ENCODE data around the gene NFASC.
A peak's percentile ranks its signal among the peaks of the same experiment; 100 is the strongest.

NFASC gene

GRCh38 chr1:205004351-205004750 is 133.7 kb downstream of the NFASC start:
- H3K9me3 ChIP-seq (ENCODE audit: control extremely low read depth in 1 of 5, control insufficient read depth in 4 of 5, insufficient read depth in 2 of 5, low read depth in 1 of 5, low read length in 4 of 5), result no peaks in the 10 kb centered on the region
- WGBS (ENCODE audit: insufficient coverage), result 89% methylated on average over 3 of the region's 3 CpGs
- no peak for DNase-seq
- ChIA-PET POLR2A (no interaction called here), CTCF (interaction anchor here (0.9 to 2.5 kb wide), 3 partner anchors 13 to 57 kb away, joined by 3 to 11 read pairs (median 4); no protein-coding TSS in a partner anchor)
- H3K36me3 ChIP-seq (ENCODE audit: control insufficient read depth in 4 of 4, insufficient read depth in 4 of 4, low read length in 3 of 4), result no peaks in the 10 kb centered on the region
- H3K27ac ChIP-seq (ENCODE audit: insufficient read depth in 1 of 2, low read depth in 1 of 2, low read length in 2 of 2, poor library complexity in 1 of 2, severe bottlenecking in 2 of 2), result no peak overlapping the region
- H3K27me3 ChIP-seq (replicated peaks in 2 of 5; ENCODE audit: control insufficient read depth in 4 of 5, insufficient read depth in 5 of 5, low read length in 4 of 5), result no peaks in the 10 kb centered on the region
- H3K4me1 ChIP-seq (ENCODE audit: control extremely low read depth in 1 of 4, control insufficient read depth in 4 of 4, insufficient read depth in 4 of 4, low read length in 3 of 4), result no peaks in the 10 kb centered on the region
- no peak overlapping the region for H3K4me3 ChIP-seq (ENCODE audit: control insufficient read depth in 1 of 7, extremely low read depth in 1 of 7, insufficient read depth in 4 of 7, low read depth in 2 of 7, low read length in 6 of 7)

- Histone ChIP-seq H3K4me3 (ENCODE audit: control insufficient read depth in 1 of 7, extremely low read depth in 1 of 7, insufficient read depth in 4 of 7, low read depth in 2 of 7, low read length in 6 of 7) (no peak overlapping the region), H3K4me1 (ENCODE audit: control extremely low read depth in 1 of 4, control insufficient read depth in 4 of 4, insufficient read depth in 4 of 4, low read length in 3 of 4) (peaks cover 0 to 4% (median 1%) of the 10 kb centered on the region in 4 experiments), H3K36me3 (ENCODE audit: control insufficient read depth in 4 of 4, insufficient read depth in 4 of 4, low read length in 3 of 4) (no peaks in the 10 kb centered on the region), H3K27me3 (replicated peaks in 2 of 5; ENCODE audit: control insufficient read depth in 4 of 5, insufficient read depth in 5 of 5, low read length in 4 of 5) (no peaks in the 10 kb centered on the region), H3K9me3 (ENCODE audit: control extremely low read depth in 1 of 5, control insufficient read depth in 4 of 5, insufficient read depth in 2 of 5, low read depth in 1 of 5, low read length in 4 of 5) (no peaks in the 10 kb centered on the region), H3K27ac (ENCODE audit: insufficient read depth in 1 of 2, low read depth in 1 of 2, low read length in 2 of 2, poor library complexity in 1 of 2, severe bottlenecking in 2 of 2) (no peak overlapping the region)
- POLR2A ChIA-PET, result no interaction called here
- no peak for DNase-seq
- WGBS (ENCODE audit: insufficient coverage), result 88% methylated on average over 8 of the region's 8 CpGs
- CTCF ChIA-PET, result no interaction called here
Measured at GRCh38 chr1:205008896-205009295, 138.2 kb downstream of the NFASC start.

GRCh38 chr1:205009670-205010069 is 139.0 kb downstream of the NFASC start:
- 100% methylated on average over 10 of the region's 12 CpGs for WGBS (ENCODE audit: insufficient coverage)
- Histone ChIP-seq H3K36me3 (ENCODE audit: control insufficient read depth in 4 of 4, insufficient read depth in 4 of 4, low read length in 3 of 4) (no peaks in the 10 kb centered on the region), H3K27me3 (replicated peaks in 2 of 5; ENCODE audit: control insufficient read depth in 4 of 5, insufficient read depth in 5 of 5, low read length in 4 of 5) (no peaks in the 10 kb centered on the region), H3K4me1 (ENCODE audit: control extremely low read depth in 1 of 4, control insufficient read depth in 4 of 4, insufficient read depth in 4 of 4, low read length in 3 of 4) (peaks cover 0 to 12% (median 6%) of the 10 kb centered on the region in 4 experiments), H3K9me3 (ENCODE audit: control extremely low read depth in 1 of 5, control insufficient read depth in 4 of 5, insufficient read depth in 2 of 5, low read depth in 1 of 5, low read length in 4 of 5) (no peaks in the 10 kb centered on the region), H3K4me3 (ENCODE audit: control insufficient read depth in 1 of 7, extremely low read depth in 1 of 7, insufficient read depth in 4 of 7, low read depth in 2 of 7, low read length in 6 of 7) (no peak overlapping the region), H3K27ac (ENCODE audit: insufficient read depth in 1 of 2, low read depth in 1 of 2, low read length in 2 of 2, poor library complexity in 1 of 2, severe bottlenecking in 2 of 2) (no peak overlapping the region)
- ChIA-PET POLR2A (no interaction called here), CTCF (interaction anchor here (1.8 kb wide), 1 partner anchor 51 kb away, joined by 4 read pairs; no protein-coding TSS in a partner anchor)
- no peak for DNase-seq

GRCh38 chr1:205012391-205013140 is 141.9 kb downstream of the NFASC start:
- CTCF ChIA-PET, result interaction anchor here (1.1 to 2.3 kb wide), 3 partner anchors 24 to 53 kb away, joined by 3 to 8 read pairs (median 6); no protein-coding TSS in a partner anchor
- no peak for DNase-seq
- 91% methylated on average over 12 of the region's 13 CpGs for WGBS (ENCODE audit: insufficient coverage)

GRCh38 chr1:205013683-205014367 is 143.2 kb downstream of the NFASC start:
- no peak overlapping the region for H3K27ac ChIP-seq (ENCODE audit: insufficient read depth in 1 of 2, low read depth in 1 of 2, low read length in 2 of 2, poor library complexity in 1 of 2, severe bottlenecking in 2 of 2)
- POLR2A ChIA-PET, result no interaction called here
- H3K27me3 ChIP-seq (replicated peaks in 2 of 5; ENCODE audit: control insufficient read depth in 4 of 5, insufficient read depth in 5 of 5, low read length in 4 of 5), result no peaks in the 10 kb centered on the region
- H3K4me3 ChIP-seq (ENCODE audit: control insufficient read depth in 1 of 7, extremely low read depth in 1 of 7, insufficient read depth in 4 of 7, low read depth in 2 of 7, low read length in 6 of 7), result no peak overlapping the region
- H3K9me3 ChIP-seq (ENCODE audit: control extremely low read depth in 1 of 5, control insufficient read depth in 4 of 5, insufficient read depth in 2 of 5, low read depth in 1 of 5, low read length in 4 of 5), result no peaks in the 10 kb centered on the region
- no peaks in the 10 kb centered on the region for H3K36me3 ChIP-seq (ENCODE audit: control insufficient read depth in 4 of 4, insufficient read depth in 4 of 4, low read length in 3 of 4)
- 33% methylated on average over 5 of the region's 6 CpGs for WGBS (ENCODE audit: insufficient coverage)
- CTCF ChIA-PET, result interaction anchor here (1.1 to 2.3 kb wide), 5 partner anchors 25 to 52 kb away, joined by 3 to 8 read pairs (median 6); no protein-coding TSS in a partner anchor
- peaks cover 0 to 15% (median 7%) of the 10 kb centered on the region in 4 experiments for H3K4me1 ChIP-seq (ENCODE audit: control extremely low read depth in 1 of 4, control insufficient read depth in 4 of 4, insufficient read depth in 4 of 4, low read length in 3 of 4)
- DNase-seq, result peak; percentile 9 to 62 (median 62)

More at GRCh38 chr1:205012391-205013140, 141.9 kb downstream of the NFASC start:
- no peak overlapping the region for H3K4me3 ChIP-seq (ENCODE audit: control insufficient read depth in 1 of 7, extremely low read depth in 1 of 7, insufficient read depth in 4 of 7, low read depth in 2 of 7, low read length in 6 of 7)
- H3K36me3 ChIP-seq (ENCODE audit: control insufficient read depth in 4 of 4, insufficient read depth in 4 of 4, low read length in 3 of 4), result no peaks in the 10 kb centered on the region
- H3K9me3 ChIP-seq (ENCODE audit: control extremely low read depth in 1 of 5, control insufficient read depth in 4 of 5, insufficient read depth in 2 of 5, low read depth in 1 of 5, low read length in 4 of 5), result no peaks in the 10 kb centered on the region
- POLR2A ChIA-PET, result no interaction called here
- H3K4me1 ChIP-seq (ENCODE audit: control extremely low read depth in 1 of 4, control insufficient read depth in 4 of 4, insufficient read depth in 4 of 4, low read length in 3 of 4), result peaks cover 0 to 15% (median 7%) of the 10 kb centered on the region in 4 experiments
- no peak overlapping the region for H3K27ac ChIP-seq (ENCODE audit: insufficient read depth in 1 of 2, low read depth in 1 of 2, low read length in 2 of 2, poor library complexity in 1 of 2, severe bottlenecking in 2 of 2)
- H3K27me3 ChIP-seq (replicated peaks in 2 of 5; ENCODE audit: control insufficient read depth in 4 of 5, insufficient read depth in 5 of 5, low read length in 4 of 5), result no peaks in the 10 kb centered on the region

GRCh38 chr1:205014783-205015182 is 144.1 kb downstream of the NFASC start:
- Histone ChIP-seq H3K4me3 (ENCODE audit: control insufficient read depth in 1 of 7, extremely low read depth in 1 of 7, insufficient read depth in 4 of 7, low read depth in 2 of 7, low read length in 6 of 7) (no peak overlapping the region), H3K27ac (ENCODE audit: insufficient read depth in 1 of 2, low read depth in 1 of 2, low read length in 2 of 2, poor library complexity in 1 of 2, severe bottlenecking in 2 of 2) (no peak overlapping the region), H3K36me3 (ENCODE audit: control insufficient read depth in 4 of 4, insufficient read depth in 4 of 4, low read length in 3 of 4) (no peaks in the 10 kb centered on the region), H3K27me3 (replicated peaks in 2 of 5; ENCODE audit: control insufficient read depth in 4 of 5, insufficient read depth in 5 of 5, low read length in 4 of 5) (no peaks in the 10 kb centered on the region), H3K4me1 (ENCODE audit: control extremely low read depth in 1 of 4, control insufficient read depth in 4 of 4, insufficient read depth in 4 of 4, low read length in 3 of 4) (peaks cover 0 to 15% (median 7%) of the 10 kb centered on the region in 4 experiments), H3K9me3 (ENCODE audit: control extremely low read depth in 1 of 5, control insufficient read depth in 4 of 5, insufficient read depth in 2 of 5, low read depth in 1 of 5, low read length in 4 of 5) (no peaks in the 10 kb centered on the region)
- DNase-seq, result peak in 2 of 3 donors; percentile 18 to 33
- ChIA-PET CTCF (interaction anchor here (1.2 to 2.0 kb wide), 4 partner anchors 10 to 47 kb away, joined by 3 to 9 read pairs (median 6); no protein-coding TSS in a partner anchor), POLR2A (no interaction called here)
- WGBS (ENCODE audit: insufficient coverage), result 37% methylated on average over 2 of the region's 10 CpGs

- Histone ChIP-seq H3K4me1 (ENCODE audit: control extremely low read depth in 1 of 4, control insufficient read depth in 4 of 4, insufficient read depth in 4 of 4, low read length in 3 of 4) (peaks cover 0 to 15% (median 7%) of the 10 kb centered on the region in 4 experiments), H3K4me3 (ENCODE audit: control insufficient read depth in 1 of 7, extremely low read depth in 1 of 7, insufficient read depth in 4 of 7, low read depth in 2 of 7, low read length in 6 of 7) (no peak overlapping the region), H3K36me3 (ENCODE audit: control insufficient read depth in 4 of 4, insufficient read depth in 4 of 4, low read length in 3 of 4) (no peaks in the 10 kb centered on the region), H3K27ac (ENCODE audit: insufficient read depth in 1 of 2, low read depth in 1 of 2, low read length in 2 of 2, poor library complexity in 1 of 2, severe bottlenecking in 2 of 2) (no peak overlapping the region), H3K9me3 (ENCODE audit: control extremely low read depth in 1 of 5, control insufficient read depth in 4 of 5, insufficient read depth in 2 of 5, low read depth in 1 of 5, low read length in 4 of 5) (no peaks in the 10 kb centered on the region), H3K27me3 (replicated peaks in 2 of 5; ENCODE audit: control insufficient read depth in 4 of 5, insufficient read depth in 5 of 5, low read length in 4 of 5) (no peaks in the 10 kb centered on the region)
- DNase-seq, result no peak
- 84% methylated on average over 7 of the region's 9 CpGs for WGBS (ENCODE audit: insufficient coverage)
- ChIA-PET CTCF (interaction anchor here (1.2 to 2.0 kb wide), 4 partner anchors 9 to 47 kb away, joined by 3 to 9 read pairs (median 6); no protein-coding TSS in a partner anchor), POLR2A (no interaction called here)
Measured at GRCh38 chr1:205015241-205015640, 144.6 kb downstream of the NFASC start.
